Choroid plexus epithelial cell (primary cell): Measurements from ENCODE around the gene PPM1L.

Source experiments
- DNase-seq: peaks from one replicate; pipeline ENCODE4 v3.0.0-alpha.2; 2010; ENCODE audit warnings: low read depth
- H3K4me3 ChIP-seq: 2 replicates; pipeline ENCODE4 v1.5.1; 2011; ENCODE audit warnings: low read depth, mild to moderate bottlenecking, control low read depth, low read length, moderate library complexity
- TF ChIP-seq, protein P1 (sequence below): conservative IDR thresholded peaks from 2 replicates; pipeline ENCODE4 v1.5.1; 2011; ENCODE audit warnings: low read depth, mild to moderate bottlenecking, control low read depth, inconsistent platforms, low read length, moderate library complexity

PPM1L gene

DNA sequence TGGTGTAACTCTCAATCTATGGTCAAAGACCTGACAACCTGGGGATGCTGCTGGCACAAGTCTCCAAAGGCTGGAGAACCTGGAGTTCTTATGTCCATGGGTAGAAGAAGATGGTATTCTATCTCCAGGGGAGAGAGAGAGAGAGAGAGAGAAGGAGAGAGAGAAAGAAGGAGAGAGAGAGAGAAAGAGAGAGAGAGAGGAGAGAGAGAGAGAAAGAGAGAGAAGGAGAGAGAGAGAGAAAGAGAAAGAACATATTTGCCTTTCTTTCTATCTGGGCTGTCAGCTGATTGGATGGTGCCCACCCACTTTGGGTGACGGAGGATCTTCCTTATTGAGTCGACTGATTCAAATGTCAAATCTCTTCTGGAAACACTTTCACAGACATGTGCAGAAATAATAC, 84.6 kb downstream of the PPM1L start:
- TF ChIP-seq, protein P1, sequence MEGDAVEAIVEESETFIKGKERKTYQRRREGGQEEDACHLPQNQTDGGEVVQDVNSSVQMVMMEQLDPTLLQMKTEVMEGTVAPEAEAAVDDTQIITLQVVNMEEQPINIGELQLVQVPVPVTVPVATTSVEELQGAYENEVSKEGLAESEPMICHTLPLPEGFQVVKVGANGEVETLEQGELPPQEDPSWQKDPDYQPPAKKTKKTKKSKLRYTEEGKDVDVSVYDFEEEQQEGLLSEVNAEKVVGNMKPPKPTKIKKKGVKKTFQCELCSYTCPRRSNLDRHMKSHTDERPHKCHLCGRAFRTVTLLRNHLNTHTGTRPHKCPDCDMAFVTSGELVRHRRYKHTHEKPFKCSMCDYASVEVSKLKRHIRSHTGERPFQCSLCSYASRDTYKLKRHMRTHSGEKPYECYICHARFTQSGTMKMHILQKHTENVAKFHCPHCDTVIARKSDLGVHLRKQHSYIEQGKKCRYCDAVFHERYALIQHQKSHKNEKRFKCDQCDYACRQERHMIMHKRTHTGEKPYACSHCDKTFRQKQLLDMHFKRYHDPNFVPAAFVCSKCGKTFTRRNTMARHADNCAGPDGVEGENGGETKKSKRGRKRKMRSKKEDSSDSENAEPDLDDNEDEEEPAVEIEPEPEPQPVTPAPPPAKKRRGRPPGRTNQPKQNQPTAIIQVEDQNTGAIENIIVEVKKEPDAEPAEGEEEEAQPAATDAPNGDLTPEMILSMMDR, result no peak
- no peak for DNase-seq
- H3K4me3 ChIP-seq, result no peak overlapping the region

DNA sequence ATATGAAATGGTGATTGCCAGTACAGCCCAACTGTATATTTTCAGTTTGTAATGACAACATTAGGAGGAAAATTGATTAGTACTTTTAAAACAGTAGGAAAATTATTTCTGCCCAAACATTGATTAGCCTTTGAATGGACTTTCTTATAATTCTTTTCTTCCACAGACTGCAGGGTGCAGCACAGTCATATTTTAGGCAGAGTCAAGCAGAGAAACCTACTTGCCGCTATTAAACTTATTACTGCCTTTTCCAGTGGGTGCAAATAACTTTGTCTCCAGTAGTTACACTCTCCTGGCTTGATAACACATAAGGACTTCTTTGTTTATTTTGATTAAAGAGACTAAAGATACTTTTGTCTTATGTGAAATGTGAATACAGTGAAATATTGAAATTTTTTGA, 85.4 kb downstream of the PPM1L start:
- H3K4me3 ChIP-seq, result no peak overlapping the region
- DNase-seq, result no peak
- TF ChIP-seq, protein P1, result no peak

DNA sequence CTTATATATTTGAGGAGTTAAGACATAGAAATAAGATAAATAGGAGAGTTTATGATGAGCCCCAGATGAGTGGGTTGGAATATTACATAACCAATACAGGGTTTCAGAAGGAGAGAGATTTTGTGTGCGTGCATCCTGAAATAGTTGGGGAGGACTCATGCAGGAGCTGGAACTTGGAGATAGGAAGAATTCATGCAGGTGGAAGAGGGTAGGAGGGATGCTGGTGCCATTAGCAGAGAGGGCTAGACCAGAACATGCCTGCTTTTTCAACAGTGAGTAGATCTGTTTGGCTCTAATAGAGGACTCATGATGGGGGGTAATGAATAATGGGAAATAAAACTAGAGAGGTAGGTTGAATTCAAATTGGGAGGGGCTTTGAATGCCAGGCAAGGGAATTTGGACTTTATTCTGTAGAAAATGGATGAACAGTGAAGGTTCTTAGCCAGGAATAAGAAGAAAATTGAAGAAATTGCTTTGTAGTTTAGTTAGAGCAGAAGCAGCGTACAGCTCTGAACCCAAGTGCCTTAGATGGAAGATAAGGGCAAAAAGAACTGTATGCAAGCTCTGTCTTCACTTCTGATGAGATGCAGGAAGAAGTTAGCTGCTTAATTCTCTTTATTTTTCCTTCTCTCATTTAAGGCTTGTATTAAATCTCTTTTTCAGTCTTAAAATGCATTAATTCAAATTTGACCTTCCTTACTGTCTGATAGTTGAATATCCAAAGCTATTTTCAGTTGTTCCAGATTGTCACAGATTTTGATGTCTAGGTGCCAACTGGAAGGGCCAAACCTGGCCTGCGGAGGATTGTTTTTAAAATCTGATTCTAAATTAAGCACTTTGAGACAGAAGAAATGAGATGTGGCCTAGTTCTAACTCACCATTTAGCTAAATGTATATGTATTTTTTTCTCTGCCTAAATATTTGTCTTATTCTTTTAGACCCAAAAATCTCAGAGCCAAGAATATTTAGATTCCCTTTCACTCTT, 86.3 kb downstream of the PPM1L start:
- TF ChIP-seq, protein P1, result no peak

DNA sequence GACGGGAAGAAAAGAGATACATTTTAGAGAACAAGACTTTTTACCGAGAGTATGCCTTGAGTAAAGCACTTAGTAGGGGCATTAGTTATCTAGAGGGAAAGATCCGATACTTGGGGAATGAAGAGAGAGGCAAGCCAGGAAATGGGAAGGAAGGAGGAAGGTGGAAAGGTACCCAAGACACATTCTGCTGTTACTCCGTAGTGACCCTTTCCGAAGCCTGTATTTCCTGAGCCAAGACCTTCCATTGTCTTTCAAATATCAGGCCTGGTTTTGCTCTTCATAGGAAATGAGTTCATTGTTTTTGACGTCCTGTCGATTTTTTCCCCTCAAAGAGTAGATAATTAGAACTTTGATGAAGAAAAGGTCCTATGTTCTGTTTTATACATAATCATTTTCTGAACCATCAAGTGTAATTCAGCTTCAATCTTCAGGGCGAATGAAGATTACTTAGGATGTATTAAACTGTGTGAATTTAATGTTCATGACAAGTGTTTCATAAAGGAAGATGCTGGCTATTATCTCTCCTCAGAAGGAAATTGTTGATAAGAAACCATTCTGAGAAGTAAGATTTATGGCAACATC, 95.7 kb downstream of the PPM1L start:
- TF ChIP-seq, protein P1, result no peak

More for the DNA sequence above, 86.3 kb downstream of the PPM1L start:
- no peak overlapping the region for H3K4me3 ChIP-seq
- no peak for DNase-seq

DNA sequence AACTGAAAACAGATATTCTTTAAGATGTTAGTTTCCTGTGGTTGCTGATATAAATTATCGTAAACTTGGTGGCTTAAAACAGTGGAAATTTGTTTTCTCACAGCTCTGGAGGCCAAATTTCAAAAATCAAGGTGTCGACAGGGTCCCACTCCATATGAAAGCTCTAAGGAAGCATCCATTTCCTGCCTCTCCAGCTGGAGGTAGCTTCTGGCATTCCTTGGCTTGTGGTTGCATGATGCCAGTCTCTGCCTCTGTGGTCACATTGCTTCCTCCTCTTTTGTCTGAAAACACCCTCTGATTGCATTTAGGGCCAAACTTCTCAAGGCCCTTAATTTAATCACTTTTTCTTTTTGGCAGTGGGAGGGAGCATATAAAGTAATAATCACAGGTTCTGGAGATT, 96.8 kb downstream of the PPM1L start:
- TF ChIP-seq, protein P1, result no peak
- DNase-seq, result no peak

More for the DNA sequence above, 95.7 kb downstream of the PPM1L start:
- no peak for DNase-seq
- no peak overlapping the region for H3K4me3 ChIP-seq

DNA sequence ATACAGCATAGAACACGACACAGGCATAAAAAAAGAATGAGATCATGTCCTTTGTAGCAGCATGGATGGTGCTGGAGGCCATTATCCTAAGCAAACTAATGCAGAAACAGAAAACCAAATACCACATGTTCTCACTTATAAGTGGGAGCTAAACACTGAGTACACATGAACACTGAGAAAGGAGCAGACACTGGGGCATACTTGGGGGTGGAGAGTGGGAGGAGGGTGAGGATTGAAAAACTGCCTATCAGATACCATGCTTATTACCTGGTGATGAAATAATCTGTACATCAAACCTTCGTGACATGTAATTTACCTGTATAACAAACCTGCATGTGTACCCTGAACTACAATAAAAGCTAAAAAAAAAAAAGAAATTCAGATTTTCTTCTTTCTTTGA, 100.4 kb downstream of the PPM1L start:
- H3K4me3 ChIP-seq, result no peak overlapping the region
- TF ChIP-seq, protein P1, result no peak
- no peak for DNase-seq

More for the DNA sequence above, 96.8 kb downstream of the PPM1L start:
- H3K4me3 ChIP-seq, result no peak overlapping the region
